ENCODE results near the gene CHRNA4. TPM values are rescaled to one million over a fixed set of nuclear protein-coding genes. Genes with fewer than 3 reads are reported as not detected.

CHRNA4 gene
- total RNA-seq, 1 donor from 2014 or later, result 1.8 TPM

- H3K4me1 Mint-ChIP-seq (ENCODE audit: unreplicated experiment), result no peaks in the 10 kb centered on the region
- no peaks in the 10 kb centered on the region for H3K36me3 Mint-ChIP-seq
- no peak overlapping the region for H3K4me3 Mint-ChIP-seq
- no peak overlapping the region for H3K27ac Mint-ChIP-seq
- peaks cover 10% of the 10 kb centered on the region for H3K27me3 Mint-ChIP-seq
- TF ChIP-seq, protein P1, sequence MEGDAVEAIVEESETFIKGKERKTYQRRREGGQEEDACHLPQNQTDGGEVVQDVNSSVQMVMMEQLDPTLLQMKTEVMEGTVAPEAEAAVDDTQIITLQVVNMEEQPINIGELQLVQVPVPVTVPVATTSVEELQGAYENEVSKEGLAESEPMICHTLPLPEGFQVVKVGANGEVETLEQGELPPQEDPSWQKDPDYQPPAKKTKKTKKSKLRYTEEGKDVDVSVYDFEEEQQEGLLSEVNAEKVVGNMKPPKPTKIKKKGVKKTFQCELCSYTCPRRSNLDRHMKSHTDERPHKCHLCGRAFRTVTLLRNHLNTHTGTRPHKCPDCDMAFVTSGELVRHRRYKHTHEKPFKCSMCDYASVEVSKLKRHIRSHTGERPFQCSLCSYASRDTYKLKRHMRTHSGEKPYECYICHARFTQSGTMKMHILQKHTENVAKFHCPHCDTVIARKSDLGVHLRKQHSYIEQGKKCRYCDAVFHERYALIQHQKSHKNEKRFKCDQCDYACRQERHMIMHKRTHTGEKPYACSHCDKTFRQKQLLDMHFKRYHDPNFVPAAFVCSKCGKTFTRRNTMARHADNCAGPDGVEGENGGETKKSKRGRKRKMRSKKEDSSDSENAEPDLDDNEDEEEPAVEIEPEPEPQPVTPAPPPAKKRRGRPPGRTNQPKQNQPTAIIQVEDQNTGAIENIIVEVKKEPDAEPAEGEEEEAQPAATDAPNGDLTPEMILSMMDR (conservative IDR thresholded peaks at IDR 0.05), result no peak
- no peak for DNase-seq (ENCODE audit: extremely low spot score, unreplicated experiment)
- H3K9me3 Mint-ChIP-seq, result no peaks in the 10 kb centered on the region
Observed at GRCh38 chr20:63402860-63403220, 41.7 kb upstream of the CHRNA4 start.

GRCh38 chr20:63402181-63402859, 41.2 kb upstream of the CHRNA4 start:
- Mint-ChIP-seq H3K4me1 (ENCODE audit: unreplicated experiment) (no peaks in the 10 kb centered on the region), H3K4me3 (no peak overlapping the region), H3K27ac (peak overlapping the region; percentile 65), H3K27me3 (peaks cover 10% of the 10 kb centered on the region), H3K9me3 (no peaks in the 10 kb centered on the region), H3K36me3 (no peaks in the 10 kb centered on the region)
- TF ChIP-seq, protein P1 (conservative IDR thresholded peaks at IDR 0.05), result no peak
- DNase-seq (ENCODE audit: extremely low spot score, unreplicated experiment), result no peak

GRCh38 chr20:63401384-63402110, 40.4 kb upstream of the CHRNA4 start:
- no peaks in the 10 kb centered on the region for H3K4me1 Mint-ChIP-seq (ENCODE audit: unreplicated experiment)
- DNase-seq (ENCODE audit: extremely low spot score, unreplicated experiment), result no peak
- TF ChIP-seq, protein P1 (conservative IDR thresholded peaks at IDR 0.05), result no peak
- no peaks in the 10 kb centered on the region for H3K9me3 Mint-ChIP-seq
- H3K27ac Mint-ChIP-seq, result no peak overlapping the region
- H3K36me3 Mint-ChIP-seq, result no peaks in the 10 kb centered on the region
- H3K4me3 Mint-ChIP-seq, result no peak overlapping the region
- H3K27me3 Mint-ChIP-seq, result peaks cover 16% of the 10 kb centered on the region

- Mint-ChIP-seq H3K27me3 (peaks cover 16% of the 10 kb centered on the region), H3K27ac (no peak overlapping the region), H3K4me1 (ENCODE audit: unreplicated experiment) (no peaks in the 10 kb centered on the region), H3K36me3 (no peaks in the 10 kb centered on the region), H3K4me3 (no peak overlapping the region), H3K9me3 (no peaks in the 10 kb centered on the region)
- no peak for DNase-seq (ENCODE audit: extremely low spot score, unreplicated experiment)
- TF ChIP-seq, protein P1 (conservative IDR thresholded peaks at IDR 0.05), result no peak
Observed at GRCh38 chr20:63400486-63401210, 39.5 kb upstream of the CHRNA4 start.

DNA sequence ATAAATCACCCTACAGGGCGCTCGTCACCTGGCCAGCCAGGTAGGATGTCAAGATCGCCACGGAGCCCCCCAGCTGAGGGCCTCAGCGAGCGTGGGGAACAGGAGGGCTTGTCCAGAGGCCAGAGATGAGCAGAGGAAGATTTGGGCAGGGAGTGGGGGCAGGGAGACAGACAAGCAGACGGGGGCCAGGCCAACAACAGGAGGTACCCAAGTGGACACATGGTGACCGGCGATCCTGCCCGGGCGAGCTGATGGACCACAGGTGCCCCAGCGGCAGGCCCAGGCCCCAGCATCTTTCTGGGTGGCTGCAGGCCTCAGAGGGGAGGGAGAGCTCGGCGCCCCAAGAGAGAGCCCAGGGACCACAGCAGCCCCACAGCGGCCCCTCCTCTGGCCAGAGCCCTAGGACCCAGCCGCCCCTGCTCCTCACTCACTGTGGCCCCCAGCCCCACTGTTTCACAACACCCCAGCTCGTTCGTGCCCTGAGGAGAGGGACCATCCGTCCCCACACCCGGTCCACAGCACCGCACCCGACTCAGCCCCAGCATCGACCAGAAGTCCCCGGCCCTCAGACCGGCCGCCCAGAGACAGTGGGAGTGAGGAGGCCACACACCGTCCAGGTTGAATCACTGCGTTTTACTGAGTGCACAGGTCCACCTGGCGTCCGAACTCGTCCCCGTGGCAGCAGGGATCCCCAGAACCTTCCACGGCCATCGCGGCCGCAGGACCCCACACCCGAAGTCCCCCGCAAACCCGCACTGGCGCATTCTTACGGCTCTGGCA, 38.6 kb upstream of the CHRNA4 start:
- no peaks in the 10 kb centered on the region for H3K9me3 Mint-ChIP-seq

More for the DNA sequence above, 38.6 kb upstream of the CHRNA4 start:
- Mint-ChIP-seq H3K4me1 (ENCODE audit: unreplicated experiment) (no peaks in the 10 kb centered on the region), H3K27ac (no peak overlapping the region), H3K27me3 (peaks cover 16% of the 10 kb centered on the region), H3K36me3 (no peaks in the 10 kb centered on the region), H3K4me3 (no peak overlapping the region)
- TF ChIP-seq, protein P1 (conservative IDR thresholded peaks at IDR 0.05), result no peak
- DNase-seq (ENCODE audit: extremely low spot score, unreplicated experiment), result no peak

All from type B pancreatic cell (in vitro differentiated cells).